NOMO-1 treated with dmso at 0.1 percent for 144 hours (cell line): ENCODE results near the gene WDR3.

Source experiments
- DNase-seq: peaks from one replicate; lab custom pipeline; 2025; ENCODE audit not compliant: unreplicated experiment; lab: John Stamatoyannopoulos, UW

Gene WDR3

DNA sequence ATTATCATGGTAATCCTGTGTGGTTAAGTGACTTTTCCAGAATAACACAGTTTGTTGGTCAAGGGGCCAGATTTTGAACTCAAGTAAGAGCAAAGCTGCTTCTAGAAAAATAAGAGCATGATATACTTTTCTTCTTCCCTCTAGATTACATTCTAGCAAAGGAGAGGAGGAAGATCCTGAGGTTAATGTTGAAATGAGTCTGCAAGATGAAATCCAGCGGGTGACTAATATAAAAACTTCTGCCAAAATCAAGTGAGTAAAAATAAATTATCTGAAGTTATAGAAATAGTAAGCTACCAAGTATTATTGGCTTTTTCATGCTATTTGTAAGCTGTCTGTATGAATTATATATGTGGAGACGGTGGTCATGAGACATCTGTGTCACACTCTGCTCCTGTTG, 12.8 kb downstream of the WDR3 start:
- no peak for DNase-seq

DNA sequence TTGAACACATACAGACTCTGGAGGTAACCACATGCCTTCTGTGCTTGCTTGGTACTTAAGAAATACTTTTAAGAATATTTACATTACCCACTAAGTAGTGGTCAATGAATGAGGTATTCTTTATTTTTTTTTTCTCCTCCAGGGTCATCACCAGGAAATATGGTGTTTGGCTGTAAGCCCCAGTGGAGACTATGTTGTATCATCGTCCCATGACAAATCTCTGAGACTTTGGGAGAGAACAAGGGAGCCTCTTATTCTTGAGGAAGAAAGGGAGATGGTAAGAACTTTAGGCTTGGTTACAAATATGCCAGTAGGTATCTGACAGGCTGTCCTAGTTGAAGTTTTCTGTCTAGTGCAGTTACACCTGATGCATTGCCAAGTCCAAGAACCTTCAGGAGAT, 22.8 kb downstream of the WDR3 start:
- no peak for DNase-seq

DNA sequence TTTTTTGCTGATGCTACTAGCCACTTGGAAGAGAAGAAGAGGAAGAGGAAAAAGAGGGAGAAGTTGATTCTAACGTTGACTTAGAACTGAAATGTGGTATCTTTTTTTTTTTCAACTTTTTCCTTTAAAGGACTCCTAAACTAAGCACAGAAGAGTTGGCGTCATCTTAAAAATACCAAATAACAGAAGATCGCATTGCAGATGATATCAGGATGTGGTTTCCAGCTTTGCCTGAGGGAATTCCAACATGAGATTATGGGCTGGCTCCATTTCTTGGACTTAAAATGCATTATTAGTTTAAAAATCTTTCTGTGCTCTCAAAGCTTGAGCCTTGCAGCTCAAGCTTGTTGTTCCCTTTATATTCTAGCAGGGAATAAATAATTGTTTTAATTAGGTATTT, 29.8 kb downstream of the WDR3 start:
- DNase-seq = no peak

DNA sequence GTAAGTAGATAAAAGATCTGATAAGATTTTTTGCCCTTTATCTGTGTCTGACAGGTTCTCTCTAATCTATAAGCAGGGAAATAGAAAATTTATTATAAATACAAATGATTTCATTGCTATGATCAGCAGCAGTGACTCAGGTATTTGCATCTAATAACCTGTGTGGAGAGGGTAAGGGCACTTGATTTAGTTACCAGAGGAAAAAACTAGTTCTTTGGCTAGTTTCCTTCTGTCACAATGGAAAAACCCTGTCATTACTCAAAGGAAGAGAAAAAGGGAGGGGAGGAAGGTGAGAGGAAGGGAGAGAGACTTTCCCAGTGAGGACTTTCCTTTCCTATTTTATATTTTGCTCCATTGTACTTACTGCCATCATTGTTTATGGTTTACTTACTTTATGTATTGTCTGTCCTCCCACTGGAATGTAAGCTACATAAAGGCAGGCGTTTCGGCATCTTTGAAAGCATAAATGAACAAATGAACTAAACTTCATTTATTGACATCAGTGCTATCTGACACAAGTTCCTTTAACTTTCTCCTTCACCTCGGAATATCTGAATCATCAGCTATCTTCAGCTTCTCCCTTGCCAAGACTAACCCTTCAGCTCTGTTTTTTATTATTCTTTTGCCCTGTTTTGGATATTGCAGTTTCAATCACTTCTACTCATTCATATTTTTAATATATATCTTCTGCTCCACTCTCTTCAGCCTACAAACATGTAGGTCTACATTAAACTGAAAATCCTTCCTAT, 34.9 kb downstream of the WDR3 start:
- DNase-seq = no peak

DNA sequence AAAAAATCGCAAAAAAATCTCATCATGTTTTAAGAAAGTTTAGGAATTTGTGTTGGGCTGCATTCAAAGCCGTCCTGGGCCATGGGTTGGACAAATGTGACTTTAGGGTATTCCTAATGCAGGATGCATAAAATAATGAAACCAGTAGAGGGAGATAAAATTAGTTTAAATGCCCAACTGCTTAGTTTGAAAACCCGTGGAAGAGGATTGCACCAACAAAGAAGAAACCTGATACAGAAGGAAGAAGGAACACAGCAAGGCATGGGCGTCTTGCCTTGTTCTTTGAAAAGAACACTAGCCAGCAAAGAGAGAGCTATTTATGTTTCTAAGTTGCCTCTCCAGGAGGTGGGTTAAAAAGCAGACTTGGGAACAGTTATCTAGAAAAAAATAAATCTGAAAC, 37.9 kb downstream of the WDR3 start:
- DNase-seq = no peak

DNA sequence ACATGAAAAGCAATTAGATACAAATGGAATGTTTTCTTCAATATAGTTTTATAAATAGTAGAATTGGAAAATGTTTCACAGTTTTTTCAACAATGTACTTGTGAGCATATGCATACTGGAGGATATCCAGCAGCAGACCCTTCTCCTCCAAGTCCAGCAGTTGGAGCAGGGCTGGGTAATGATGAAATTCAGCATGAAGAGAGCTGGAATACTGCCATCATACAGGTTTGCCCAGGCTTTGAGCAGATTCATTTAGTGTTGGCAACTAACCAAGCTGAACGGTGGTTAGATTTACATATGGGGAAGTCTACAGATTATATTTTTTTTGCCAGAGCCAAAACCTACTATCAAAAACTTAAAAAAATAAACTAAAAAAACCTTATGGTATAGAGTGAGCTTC, 38.3 kb downstream of the WDR3 start:
- no peak for DNase-seq

DNA sequence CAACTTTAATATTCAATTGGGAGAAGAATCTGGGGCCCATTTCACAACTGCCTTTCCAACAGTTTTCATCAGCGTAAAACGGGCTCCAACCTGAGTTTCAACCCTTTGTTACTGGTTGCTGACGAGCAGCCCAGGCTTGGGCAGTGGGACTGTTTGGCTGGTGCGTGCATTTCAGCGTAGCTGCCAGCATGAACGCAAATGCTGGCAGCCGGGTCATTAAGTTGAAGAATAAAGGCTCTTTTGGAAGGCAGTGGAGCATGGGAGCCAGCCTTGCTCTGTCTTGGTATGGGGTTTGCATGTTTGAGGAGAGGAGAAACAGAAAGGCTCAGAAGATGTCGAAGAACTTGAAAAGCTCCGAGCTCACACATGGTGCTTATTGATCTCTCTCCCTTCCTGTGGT, 40.7 kb downstream of the WDR3 start:
- DNase-seq = no peak

DNA sequence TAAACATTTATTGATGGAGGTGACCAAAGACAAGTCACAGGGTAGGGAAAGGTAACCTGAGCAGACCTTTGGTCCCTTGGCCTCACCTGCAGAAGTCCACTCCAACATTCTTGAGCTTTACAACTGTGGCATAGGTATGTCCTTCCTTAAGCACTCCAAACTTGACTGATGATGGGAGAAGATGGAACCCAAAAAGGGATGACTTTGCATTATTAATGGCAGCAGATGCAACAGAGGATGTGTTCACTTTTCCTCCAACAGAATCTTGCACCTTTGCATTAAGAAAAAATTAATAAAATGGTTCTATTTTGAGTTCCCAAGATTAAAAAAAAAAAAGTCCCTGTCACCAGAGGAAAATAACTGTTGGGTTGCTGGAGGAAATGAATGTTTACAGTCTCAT, 42.2 kb downstream of the WDR3 start:
- no peak for DNase-seq

DNA sequence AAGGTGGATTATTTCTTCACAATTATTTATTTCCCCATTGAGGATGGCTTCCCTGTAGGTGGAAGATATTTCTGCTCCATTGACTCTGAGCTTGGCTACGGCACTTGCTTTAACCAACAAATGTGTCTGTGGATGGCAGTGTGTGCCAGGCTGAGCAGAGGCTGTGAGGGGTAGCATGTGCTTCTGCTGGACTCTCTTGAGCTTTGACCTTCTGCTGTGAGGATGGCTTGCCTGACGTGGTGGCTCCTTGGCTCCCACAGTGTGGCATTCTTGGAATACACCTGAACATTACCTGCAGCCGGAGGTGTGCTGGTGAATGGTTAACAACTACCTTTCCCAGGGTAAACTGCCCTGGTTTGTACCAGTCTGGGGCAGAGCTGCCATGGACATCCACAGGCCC, 46.8 kb downstream of the WDR3 start:
- no peak for DNase-seq

DNA sequence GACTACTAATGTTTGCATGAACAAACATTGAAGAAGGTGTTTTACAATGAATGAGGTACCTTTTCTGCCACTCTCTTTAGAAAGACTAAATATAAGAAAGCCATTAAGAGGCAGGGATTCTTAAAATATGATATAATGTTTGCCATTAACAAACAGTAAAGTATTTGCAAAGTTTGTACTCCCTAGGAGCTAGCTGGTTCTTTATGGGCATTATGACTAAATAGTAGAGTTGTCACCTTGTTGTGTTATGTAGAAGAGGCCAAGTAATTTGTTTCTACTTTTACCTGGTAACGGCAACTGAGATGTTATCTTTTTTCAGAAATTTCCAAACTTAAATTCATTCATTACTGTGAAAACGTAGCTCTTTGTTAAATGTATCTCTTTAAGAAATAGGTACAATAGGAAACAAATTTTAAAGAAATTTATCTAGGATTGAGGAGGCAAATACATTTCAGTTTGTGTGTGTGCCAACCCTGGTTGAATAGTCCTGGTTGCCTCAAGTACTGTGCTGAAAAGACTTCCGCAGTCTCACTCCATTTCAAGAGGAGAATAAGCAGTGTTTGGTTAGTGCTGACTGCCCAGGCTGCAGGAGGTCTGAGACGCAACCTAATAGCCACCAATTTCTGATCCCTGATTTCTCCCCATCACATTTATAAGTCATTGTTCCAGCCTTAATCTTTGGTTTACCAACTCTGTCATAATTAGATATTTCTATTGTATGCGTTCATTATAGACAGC, 52.1 kb downstream of the WDR3 start:
- DNase-seq = no peak

DNA sequence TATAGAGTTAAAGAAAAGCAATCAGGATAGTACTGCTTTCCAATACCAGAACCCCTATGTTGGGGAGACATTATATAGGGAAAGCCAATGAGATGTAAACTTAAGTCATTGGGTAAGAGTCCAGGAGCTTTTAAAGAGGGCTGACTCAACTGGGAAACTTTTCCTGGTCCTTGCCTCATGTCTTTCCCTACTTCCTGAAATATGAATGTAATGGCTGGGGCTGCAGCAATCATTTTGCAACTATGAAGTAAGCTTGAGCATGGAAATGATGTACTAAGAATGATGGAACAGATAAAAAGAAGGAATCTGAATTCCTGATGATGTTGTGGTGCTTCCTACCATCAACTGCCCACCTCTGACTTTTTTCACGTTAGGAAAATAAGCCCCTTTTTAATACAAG, 55.7 kb downstream of the WDR3 start:
- DNase-seq = no peak

DNA sequence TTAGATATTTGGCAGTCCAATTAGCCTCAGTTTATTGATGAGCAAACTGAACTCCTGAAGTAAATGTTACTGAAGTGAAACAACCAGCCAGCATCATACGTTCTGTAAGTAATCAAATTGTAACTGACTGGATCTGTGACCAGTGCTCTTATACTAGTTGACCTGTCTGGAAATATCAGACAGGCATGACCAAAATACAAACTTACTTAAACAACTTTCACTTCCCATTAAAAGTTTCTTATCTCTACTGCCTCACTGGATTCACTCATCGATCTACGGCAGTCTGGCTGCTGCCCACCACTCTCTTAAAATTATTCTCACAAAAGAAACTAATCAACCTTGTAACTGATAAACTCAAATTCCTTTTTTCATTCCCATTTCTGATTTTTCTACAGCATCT, 56.4 kb downstream of the WDR3 start:
- DNase-seq = no peak

DNA sequence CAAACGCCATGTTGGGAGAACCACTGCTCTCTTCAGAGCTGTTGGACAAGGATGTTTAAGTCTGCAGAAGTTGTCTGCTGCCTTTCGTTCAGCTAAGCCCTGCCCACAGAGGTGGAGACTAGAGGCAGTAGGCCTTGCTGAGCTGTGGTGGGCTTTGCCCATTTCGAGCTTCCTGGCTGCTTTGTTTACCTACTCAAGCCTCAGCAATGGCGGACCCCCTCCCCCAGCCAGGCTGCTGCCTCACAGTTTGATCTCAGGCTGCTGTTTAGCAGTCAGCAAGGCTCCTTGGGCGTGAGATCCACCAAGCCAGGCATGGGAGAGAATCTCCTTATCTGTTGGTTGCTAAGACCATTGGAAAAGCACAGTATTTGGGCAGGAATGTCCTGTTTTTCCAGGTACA, 74.8 kb downstream of the WDR3 start:
- DNase-seq = no peak

DNA sequence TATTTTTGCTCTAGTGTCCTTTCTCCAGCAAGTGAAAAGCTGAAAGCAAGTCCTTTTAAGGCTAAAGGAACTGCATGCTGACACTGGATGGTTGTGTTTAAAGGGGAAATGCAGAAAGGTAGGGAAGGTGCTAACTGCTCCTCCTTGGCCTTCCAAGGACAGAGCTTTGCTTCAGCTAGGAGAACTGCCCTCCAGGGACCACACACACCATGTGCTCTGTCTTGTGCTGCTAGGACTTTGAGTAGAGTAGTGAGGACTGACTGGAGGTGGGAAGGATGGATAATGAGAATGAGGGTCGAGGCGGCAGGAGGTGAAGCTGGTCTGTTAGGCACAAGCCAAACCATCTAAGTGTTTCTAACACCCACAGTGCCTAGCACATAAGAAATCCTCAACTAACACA, 77.9 kb downstream of the WDR3 start:
- no peak for DNase-seq

DNA sequence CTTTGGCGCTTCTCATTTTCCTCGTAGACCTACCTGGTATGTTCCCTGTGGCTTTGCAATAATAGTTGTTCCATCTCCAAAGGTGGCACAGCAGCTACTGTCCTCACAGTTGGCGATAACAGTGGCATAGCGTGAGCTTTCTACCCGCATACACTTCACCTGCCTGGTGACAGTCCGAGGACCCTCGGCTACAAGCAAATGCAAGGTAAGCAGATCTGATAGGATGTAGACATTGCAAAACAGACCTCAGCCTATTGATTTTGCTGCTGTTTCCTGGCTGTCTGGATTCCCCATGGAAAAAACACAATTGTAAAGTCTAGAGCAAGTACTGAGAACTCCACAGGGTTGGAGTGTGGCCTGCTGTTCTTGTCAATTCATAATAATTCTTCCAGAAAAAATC, 78.5 kb downstream of the WDR3 start:
- no peak for DNase-seq

DNA sequence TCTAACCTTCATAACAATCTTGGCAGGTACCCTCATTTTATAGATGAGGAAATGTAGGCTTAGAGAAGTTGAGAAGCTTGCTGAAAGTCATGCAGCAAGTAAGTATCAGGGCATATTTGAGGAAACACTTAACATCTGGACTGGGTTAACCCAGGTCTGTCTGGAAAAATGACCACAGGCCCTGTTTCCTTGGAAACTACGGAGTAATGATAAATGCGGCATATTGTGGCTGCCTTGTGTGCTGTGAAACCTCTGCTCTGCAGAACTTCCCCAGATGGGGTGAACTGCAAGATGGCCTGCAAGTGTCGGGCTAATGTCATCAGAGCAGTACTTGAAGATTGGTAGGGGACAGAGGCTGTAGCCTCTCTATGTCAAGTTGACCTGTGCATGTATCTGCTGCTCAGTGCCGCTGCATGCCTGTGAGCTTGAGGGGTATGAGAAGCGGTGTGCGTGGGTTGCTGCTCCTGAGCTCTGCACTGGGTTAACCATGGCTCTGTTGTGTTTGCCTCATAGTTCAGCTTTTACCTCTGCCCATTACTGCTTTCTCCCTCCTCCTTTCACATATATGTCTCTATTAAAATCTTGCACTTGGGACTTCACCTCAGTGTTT, 83.1 kb downstream of the WDR3 start:
- DNase-seq = no peak

DNA sequence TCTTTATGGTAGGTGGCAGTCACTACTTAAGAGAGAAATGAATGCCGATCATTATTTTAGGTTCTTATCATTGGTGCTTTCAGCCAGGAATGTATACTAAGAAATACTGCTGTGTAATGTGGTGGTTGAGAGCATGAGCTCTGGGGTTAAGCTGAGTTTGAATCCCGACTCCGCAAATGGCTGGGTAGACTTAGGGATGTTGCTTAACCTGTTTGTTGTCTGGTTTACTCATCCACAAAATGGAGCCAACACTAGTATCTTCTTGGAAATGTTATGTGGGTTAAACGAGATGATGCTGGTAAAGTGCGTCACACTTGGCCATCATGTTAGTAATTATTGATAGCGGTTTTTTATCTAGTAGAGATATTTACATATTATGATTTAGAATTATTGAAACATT, 83.8 kb downstream of the WDR3 start:
- no peak for DNase-seq

DNA sequence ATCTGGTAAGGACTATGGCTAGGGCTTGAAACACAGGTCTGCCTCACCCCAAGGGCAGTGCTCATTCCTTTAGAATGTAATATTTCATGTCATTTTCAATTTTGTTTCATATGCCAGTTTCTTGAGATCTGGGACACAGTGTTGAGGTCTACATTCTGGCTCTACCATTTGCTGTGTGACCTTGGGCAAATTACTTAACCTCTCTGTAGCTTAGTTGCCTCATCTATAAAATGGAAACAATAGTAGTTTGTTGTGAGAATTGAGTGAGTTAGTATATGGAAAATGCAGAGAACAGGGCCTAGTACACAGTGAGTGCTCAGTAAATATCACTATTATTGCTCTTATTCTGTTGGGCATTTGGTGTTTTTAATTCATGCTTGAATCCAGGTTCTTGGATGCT, 84.4 kb downstream of the WDR3 start:
- no peak for DNase-seq
